GM12875 (cell line): Measurements from ENCODE around the gene ZNF652.
"Not testable (repeated sequence)": the region's sequence is repeated elsewhere in the genome, so short reads cannot be mapped to it uniquely, and the experiment has no call there.

ENCODE experiments used
- H3K4me3 ChIP-seq: one replicate; pipeline ENCODE4 v1.5.1; 2011; ENCODE audit warnings: low read depth, low read length, control low read depth
- TF ChIP-seq, protein P1 (sequence below): IDR thresholded peaks from 2 replicates; pipeline ENCODE4 v1.5.1; 2011; ENCODE audit warnings: low read depth, mild to moderate bottlenecking, control low read depth, inconsistent platforms, low read length, moderate library complexity, borderline replicate concordance; ENCODE audit not compliant: insufficient read depth

ZNF652 gene

DNA sequence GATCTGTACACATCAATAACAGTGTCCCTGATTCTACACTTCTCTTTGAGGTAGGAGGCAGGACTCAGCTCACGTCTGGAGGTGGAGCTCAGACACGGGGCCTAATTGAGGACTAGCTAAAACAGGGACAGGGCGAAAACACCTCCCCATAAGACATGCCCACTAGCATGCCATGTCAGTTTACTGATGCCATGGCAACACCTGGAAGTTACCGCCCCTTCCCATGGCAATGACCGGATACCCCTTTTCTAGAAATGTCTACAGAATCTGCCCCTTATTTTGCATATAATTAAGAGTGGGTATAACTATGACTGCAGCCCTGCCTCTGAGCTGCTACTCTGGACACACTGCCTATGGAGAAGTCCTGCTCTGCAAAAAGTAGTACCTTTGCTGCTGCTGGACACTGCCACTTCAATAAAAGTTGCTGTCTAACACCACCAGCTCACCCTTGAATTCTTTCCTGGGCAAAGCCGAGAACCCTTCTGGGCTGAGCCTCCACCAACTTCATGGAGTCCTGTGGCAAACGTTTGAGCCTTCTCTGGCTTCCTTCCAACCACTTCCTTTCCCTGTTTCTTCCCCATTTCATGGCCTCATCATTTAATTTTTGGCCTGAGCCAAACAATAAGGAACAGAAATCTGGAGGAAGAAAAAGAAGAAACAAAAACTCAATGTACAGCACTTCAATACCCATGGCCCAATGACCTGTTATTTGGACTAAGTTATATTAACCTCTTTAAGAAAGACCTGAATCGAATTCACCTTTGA lies 31.6 kb upstream of the ZNF652 start:
- TF ChIP-seq, protein P1, sequence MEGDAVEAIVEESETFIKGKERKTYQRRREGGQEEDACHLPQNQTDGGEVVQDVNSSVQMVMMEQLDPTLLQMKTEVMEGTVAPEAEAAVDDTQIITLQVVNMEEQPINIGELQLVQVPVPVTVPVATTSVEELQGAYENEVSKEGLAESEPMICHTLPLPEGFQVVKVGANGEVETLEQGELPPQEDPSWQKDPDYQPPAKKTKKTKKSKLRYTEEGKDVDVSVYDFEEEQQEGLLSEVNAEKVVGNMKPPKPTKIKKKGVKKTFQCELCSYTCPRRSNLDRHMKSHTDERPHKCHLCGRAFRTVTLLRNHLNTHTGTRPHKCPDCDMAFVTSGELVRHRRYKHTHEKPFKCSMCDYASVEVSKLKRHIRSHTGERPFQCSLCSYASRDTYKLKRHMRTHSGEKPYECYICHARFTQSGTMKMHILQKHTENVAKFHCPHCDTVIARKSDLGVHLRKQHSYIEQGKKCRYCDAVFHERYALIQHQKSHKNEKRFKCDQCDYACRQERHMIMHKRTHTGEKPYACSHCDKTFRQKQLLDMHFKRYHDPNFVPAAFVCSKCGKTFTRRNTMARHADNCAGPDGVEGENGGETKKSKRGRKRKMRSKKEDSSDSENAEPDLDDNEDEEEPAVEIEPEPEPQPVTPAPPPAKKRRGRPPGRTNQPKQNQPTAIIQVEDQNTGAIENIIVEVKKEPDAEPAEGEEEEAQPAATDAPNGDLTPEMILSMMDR, result no peak
- no peak overlapping the region for H3K4me3 ChIP-seq

DNA sequence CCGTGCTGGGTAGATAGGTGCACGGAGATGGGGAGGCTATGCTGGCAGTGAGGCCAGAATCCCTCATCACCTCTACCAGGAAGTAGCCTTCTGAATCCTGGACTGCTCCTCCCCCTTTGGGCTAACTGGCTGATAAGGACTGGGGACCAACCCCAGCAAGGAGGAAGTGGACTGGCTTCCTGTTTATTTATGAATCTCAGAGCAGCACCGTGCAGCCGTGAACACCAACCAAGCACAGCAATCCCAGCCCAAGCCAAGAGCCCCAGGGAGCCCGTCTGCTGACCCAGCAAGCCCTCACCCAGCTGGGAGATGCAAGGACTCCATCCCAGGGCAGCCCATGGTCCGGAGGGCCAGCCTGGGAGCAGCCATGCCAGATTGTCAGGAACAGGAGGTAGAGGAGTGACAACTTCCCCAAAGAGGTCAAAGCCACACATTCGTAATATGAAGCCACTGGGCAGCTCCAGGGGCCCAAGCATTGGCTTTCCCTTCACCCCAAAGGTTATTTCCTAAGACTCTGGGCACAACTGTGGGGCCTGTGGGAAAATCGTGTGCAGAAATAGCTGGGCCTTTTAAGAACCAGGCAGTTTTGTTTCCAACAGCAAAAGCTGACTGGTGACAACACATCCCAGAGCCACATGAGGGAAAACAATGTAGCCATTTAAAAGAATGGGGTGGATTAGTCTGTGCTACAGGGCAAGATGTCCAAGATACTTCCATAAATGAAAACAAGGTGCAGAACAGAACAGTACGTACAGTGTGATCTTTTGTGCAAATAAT lies 28.7 kb upstream of the ZNF652 start:
- TF ChIP-seq, protein P1, result no peak
- H3K4me3 ChIP-seq, result peak overlapping the region; percentile 17

DNA sequence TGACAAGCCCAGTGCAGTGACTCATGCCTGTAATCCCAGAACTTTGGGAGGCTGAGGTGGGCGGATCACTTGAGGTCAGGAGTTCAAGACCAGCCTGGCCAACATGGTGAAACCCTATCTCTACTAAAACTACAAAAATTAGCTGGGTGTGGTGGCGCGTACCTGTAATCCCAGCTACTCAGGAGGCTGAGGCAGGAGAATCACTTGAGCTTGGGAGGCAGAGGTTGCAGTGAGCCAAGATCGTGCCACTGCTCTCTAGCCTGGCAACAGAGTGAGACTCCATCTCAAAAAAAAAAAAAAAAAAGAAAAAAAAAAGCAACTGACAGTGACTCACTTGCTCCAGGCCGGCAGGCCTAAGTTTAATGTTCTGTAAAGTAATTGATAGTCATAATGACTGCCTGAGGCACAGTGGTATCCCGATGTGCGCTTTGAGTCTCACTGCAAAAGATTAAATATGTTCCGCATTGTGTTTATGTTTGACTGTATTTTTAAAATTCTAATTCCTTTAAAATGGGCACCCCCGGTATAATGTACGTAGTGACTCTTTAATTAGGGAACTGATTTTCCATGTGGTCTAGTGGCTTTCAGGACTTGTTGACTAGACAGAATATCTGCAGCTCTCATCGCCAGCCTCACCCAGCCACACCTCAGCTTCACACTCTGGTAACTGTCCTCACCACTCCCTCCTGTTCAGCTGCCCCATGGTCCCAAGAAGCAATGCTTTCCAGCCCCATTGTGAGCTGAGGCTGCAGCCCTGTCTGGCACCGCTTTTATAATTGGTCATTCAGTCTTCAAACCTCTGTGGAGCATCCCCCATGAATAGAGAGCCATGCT lies 27.7 kb upstream of the ZNF652 start:
- H3K4me3 ChIP-seq, result not testable (repeated sequence)

DNA sequence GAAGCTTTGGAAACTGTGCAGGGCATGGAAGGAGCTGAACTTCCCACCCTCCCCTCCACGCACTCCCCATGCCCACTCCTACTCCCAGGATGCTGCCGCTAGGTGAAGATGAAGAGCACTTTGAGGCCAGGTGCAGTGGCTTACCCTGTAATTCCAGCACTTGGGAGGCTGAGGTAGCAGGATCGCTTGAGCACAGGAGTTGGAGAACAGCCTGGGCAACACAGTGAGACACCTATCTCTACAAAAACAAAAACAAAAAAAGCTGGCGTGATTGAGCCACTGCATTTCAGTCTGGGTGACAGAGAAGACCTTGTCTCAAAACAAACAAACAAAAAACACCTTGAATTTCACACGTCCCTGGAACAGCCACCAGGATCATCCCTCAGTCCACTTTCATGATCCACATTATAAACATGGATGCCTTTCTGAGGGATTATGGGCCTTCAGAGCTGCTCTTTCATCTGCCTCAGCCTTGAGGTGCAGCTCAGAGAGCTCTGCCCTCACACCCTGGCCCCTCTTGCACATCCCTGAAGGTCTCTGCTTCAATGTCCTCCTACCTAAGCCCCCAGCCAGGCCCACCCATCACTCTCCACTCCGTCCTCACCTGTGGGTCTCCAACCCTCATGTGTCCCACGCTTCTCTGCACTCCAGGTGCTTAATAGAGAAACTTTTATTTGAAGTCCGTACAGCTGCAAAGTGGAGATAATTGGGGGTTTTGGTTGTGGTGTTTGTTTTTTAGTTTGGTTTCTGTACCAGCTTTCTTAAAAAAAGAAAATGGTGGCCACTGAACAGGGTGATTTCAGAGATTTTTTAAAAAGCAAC lies 26.9 kb upstream of the ZNF652 start:
- H3K4me3 ChIP-seq, result no peak overlapping the region
- TF ChIP-seq, protein P1, result no peak

DNA sequence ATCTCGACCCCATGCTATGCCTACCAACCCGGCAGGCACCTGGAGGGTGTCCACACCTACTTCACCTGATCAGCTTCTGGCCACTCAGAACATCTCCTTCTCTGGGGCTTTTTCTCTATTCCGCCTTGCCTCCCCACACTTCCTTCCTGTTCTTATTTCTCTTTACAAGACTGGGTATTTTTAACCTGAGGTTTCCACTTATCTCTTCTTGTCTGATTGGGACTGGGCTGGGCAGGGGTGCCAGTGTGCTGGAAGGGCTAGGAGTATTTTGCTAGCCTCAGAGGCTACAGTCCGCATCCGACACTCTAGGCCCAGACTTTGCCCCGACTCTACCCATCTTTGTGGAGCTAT lies 26.2 kb upstream of the ZNF652 start:
- H3K4me3 ChIP-seq, result no peak overlapping the region

DNA sequence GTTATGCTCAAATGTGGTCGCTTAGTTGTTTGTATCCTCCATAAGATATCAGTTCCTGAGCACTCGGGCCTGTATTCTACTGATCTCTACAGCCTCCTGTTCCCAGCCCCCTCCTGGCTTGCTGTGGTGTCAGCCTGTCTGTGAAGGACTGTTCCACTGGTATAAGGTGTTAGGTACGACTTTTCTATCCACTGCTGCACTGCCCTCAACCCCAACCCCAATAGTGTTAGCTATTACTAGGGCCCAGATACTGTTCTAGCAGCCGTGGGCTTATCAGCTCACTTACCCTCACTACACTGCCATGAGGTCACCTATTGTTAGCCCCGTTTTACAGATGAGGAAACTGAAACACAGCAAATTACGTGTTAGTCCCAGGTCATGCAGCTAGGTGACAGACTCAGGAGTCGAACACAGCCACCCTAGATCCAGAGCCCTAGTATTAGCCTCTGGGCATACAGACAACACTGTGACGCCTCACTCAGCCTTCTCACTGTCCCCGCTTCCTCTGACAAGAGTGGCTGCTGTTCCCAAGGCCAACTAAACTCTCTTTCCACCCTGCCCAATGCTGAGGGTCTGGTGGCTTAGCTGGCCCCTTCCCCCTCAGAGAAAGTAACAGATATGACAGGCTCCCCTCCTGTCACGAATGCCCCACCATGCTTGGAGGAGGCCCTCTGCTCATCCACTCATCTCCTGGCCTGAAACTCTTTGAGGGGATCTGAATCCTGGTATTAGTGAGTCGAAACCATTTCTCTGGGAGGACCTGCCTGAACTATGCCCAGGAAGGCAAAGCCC lies 25.6 kb upstream of the ZNF652 start:
- TF ChIP-seq, protein P1, result no peak
- H3K4me3 ChIP-seq, result no peak overlapping the region

More for the DNA sequence above, 26.2 kb upstream of the ZNF652 start:
- TF ChIP-seq, protein P1, result no peak
